Left cardiac atrium (tissue), 4 donors: ENCODE results near the gene GPD2. TPM values are rescaled to one million over a fixed set of nuclear protein-coding genes. Genes with fewer than 3 reads are reported as not detected.
A peak's percentile ranks its signal among the peaks of the same experiment; 100 is the strongest.

Experiments used
- ATAC-seq, 2 donors: fragments of 200-7000 bp; cut with Tn5 transposase; one replicate each; pipeline ENCODE4 v1.9.1; 2020; ENCODE audit warnings: mild to moderate bottlenecking in 2 of 2, moderate library complexity in 2 of 2
- DNase-seq: peaks from one replicate; pipeline ENCODE4 v3.0.0-alpha.2; 2020
- intact Hi-C, 2 donors: fragments of 100-400 bp; cut with DNase I; formaldehyde crosslinking; loops; one replicate each; pipeline versions ENCODE4 v1.14.1 to v1.15.1; 2022 to 2023
- total RNA-seq, 2 donors: library from RNA; stranded (reverse); fragmentation: NEBNext Ultra II Directional; extraction: Animal tissue kit (Norgen Biotek cat#: 25700); gene quantifications; one replicate each; pipeline ENCODE4 v1.2.1, GENCODE V29; 2021
- donor health status: DM: no; HTN: yes; CAD: no.
- donor health status: DM: no; HTN: yes; CAD: no; lungs with severe emphysema.
- donor health status: DM: yes; HTN: yes; CAD: no.
- donor health status: Dilated cardiomyopathy.

GPD2 gene
- total RNA-seq, 2 donors from 2014 or later: 15.7 to 19.8 TPM

DNA sequence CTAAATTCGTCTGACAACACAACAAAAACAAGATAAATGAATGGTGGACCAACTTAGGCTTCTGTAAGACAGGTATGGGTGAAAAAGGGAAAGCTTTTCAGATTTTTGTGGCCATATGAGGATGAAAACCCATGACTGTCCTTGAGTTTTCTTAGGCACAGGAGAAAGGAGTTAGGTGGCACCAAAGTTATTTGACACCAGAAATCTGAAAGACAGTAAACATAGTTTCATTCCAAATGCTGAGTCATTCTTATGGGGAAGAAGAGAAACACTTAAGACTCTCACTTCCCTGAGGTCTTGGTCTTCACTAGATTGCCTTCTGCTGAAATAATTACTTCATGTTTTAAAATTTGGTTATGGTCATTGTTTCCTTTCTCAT is 5.2 kb upstream of the GPD2 start:
- DNase-seq (no peak), ATAC-seq (no peak)
- intact Hi-C loops: loop anchor here in 1 of 2 donors (10.0 kb wide), 1 partner anchor 124 kb away; no protein-coding TSS in a partner anchor

DNA sequence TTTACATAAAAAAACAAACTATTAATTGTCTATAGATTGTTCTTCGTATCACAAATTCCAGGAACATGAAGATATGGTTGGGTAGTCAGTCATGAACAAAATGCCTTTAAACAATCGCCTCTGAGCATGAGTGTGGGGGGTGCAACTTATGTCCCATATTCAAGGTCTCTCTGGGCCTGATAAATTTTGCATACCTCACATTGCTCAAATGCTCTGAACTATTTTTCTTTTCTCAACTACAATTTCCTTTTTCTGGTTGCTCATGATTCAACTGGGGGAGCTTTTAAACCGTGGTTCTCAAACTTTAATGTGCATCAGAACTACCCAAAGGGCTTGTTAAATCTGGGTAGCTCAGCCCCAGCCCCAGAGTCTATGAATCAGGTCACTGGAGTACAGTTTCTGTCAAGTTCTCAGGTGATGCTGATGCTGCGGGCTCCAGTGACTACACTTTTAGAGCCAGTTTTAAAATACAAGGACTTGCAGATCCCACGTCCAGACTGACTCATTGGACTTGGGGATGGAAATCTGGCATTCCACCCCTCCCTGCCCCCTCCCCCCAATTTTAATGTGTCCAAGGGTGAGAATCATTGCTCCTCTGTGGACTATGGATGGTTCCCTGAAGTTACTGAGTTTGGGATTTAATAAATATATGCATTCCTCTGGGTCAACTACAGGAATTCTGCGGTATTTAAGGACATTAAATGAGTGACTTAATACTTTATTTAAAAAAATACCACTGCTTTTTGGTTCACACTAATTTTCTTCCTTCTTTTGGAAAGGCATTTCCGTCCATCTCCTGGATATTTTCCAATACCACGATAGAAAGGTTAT is 1.5 kb upstream of the GPD2 start:
- intact Hi-C loops: loop anchor here in 1 of 2 donors (10.0 kb wide), 1 partner anchor 120 kb away; no protein-coding TSS in a partner anchor
- DNase-seq (no peak), ATAC-seq (no peak)

GRCh38 chr2:156435396-156435717 is 822 bp upstream of the GPD2 start:
- intact Hi-C loops: loop anchor here in 1 of 2 donors (10.0 kb wide), 1 partner anchor 119 kb away; no protein-coding TSS in a partner anchor
- ATAC-seq (peak in 1 of 2 donors; percentile 29), DNase-seq (no peak)

GRCh38 chr2:156436497-156437085 is 412 bp downstream of the GPD2 start:
- peak; percentile 4 to 25 for ATAC-seq
- intact Hi-C loops: loop anchor here in 1 of 2 donors (2.0 to 10.0 kb wide), 2 partner anchors 36 to 118 kb away; no protein-coding TSS in a partner anchor
- DNase-seq: no peak

DNA sequence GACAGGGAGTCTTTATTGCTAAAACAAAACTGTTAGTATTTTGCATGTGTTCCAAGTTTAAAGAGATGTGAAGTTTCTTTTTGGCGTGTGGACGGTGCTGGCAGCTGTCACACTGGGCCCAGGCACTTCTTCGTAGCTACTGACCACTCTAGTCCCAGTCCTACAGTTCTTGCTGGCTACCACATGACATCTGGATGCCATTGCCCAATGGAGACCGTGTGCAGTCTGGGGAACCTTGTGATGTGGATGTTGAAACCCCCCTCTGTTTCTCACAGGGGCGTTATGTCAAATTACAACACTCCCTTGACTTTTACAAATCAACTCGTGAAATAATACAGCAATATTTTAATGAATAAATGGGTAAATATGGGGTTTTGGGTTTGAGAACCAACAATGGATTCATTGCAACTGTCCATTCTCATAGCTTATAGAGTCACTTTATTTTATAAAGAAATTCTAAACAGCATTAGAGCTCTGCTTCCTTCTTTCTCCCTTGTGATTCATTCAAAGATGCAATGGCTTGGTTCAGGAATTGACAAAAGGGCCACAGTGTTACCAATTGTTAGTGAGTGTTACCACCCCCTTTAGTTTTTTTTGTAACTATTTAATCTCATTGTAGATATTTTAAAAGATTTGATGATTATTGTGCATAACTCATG is 1.2 kb downstream of the GPD2 start:
- ATAC-seq: peak in 1 of 2 donors; percentile 52
- DNase-seq: no peak
- intact Hi-C loops: loop anchor here in 1 of 2 donors (2.0 to 10.0 kb wide), 2 partner anchors 37 to 117 kb away; no protein-coding TSS in a partner anchor

DNA sequence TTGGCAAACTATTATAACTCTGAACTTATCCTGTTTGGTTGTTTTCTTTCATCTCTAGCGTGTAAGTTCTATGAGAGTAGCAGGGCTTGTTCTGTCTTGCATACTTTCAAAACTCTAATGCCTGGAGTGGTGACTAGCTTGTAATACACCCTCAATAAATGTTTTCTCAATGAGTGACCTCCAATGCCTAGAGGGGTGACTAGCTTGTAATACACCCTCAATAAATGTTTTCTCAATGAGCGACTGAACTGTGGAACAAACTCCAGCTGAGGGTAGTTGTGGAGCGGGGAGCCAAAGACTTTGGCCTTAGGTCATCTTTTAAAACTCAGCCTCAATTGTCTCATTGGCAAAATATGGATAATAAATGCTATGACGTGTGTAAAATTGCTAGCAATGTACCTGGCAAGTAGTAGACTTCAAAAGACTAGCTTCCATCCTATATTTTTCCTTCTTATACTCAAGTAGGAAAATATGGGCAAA is 1.8 kb downstream of the GPD2 start:
- intact Hi-C loops: loop anchor here in 1 of 2 donors (2.0 to 10.0 kb wide), 2 partner anchors 37 to 117 kb away; no protein-coding TSS in a partner anchor

GRCh38 chr2:156443089-156443488 is 6.9 kb downstream of the GPD2 start:
- DNase-seq (no peak), ATAC-seq (no peak)
- intact Hi-C loops: no loop called here

More for the DNA sequence above, 1.8 kb downstream of the GPD2 start:
- no peak for ATAC-seq
- no peak for DNase-seq

GRCh38 chr2:156445296-156446220 is 9.4 kb downstream of the GPD2 start:
- intact Hi-C loops: no loop called here
- DNase-seq: no peak
- ATAC-seq: peak in 1 of 2 donors; percentile 75

GRCh38 chr2:156447761-156448160 is 11.6 kb downstream of the GPD2 start:
- intact Hi-C loops: no loop called here
- DNase-seq: no peak
- ATAC-seq: no peak

DNA sequence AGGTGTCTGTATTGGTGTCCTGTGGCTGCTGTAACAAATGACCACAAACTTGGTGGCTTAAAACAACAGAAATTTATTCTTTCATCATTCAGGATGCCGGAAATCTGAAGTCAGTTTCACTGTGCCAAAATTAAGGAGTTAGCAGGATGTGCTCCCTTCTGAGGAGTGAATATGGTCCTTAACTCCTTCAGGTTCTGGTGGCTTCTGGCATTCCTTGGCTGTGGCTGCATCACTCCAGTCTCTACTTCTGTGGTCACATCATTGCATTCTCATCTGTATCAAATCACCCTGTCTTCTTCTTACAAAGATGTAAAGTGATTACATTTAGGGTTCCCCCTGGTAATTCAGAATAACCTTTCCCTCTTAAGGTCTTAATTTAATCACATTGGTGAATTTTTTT is 12.6 kb downstream of the GPD2 start:
- intact Hi-C loops: no loop called here
- DNase-seq (no peak), ATAC-seq (no peak)

DNA sequence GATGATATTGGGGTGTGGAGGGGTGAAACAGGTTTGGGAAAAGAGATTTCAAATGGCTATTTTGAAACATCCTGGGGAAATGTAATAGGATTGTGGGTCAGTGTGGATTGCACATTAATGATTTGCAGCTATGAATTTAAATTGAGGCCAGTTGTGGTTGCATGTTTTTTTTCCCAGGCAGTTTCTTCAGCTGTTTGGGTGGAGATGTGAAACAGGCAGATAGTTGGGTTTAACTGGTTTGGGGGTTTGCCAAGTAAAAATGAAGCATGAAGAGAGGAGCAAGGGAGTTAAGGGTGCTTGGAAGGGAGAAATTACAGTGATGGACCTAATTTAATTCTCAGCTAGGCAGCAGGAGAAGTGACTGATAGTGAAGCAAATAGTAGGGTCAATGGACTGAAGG is 16.8 kb downstream of the GPD2 start:
- no peak for DNase-seq
- ATAC-seq: no peak
- intact Hi-C loops: no loop called here

GRCh38 chr2:156455361-156455975 is 19.3 kb downstream of the GPD2 start:
- DNase-seq (no peak), ATAC-seq (peak in 1 of 2 donors; percentile 31)
- intact Hi-C loops: no loop called here

DNA sequence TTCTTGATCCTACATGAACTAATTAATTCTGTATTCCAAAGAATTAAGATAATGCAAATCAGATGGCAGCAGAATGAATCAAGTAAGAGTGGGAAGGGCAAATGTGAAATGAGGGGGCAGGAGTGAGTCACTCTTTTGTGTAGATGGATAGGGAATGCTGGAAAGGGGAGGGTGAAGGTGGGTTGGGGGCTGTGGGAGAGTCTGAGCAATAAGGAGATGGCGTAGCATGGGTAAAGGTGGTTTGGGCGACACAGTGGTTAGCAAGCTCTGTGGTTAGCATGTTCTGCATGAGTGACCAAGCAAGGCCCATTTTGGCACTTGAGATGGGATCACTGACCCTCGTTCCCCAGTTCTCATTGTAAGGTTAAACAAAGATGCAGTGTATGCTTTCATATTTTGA is 20.4 kb downstream of the GPD2 start:
- no peak for DNase-seq
- intact Hi-C loops: no loop called here
- ATAC-seq: no peak

GRCh38 chr2:156457523-156458517 is 21.6 kb downstream of the GPD2 start:
- peak; percentile 56 to 69 for ATAC-seq
- intact Hi-C loops: no loop called here
- no peak for DNase-seq

GRCh38 chr2:156459720-156460119 is 23.5 kb downstream of the GPD2 start:
- intact Hi-C loops: no loop called here
- DNase-seq (no peak), ATAC-seq (peak; percentile 76 to 91)

- intact Hi-C loops: no loop called here
- ATAC-seq (no peak), DNase-seq (no peak)
Observed at GRCh38 chr2:156464106-156464505, 27.9 kb downstream of the GPD2 start.

DNA sequence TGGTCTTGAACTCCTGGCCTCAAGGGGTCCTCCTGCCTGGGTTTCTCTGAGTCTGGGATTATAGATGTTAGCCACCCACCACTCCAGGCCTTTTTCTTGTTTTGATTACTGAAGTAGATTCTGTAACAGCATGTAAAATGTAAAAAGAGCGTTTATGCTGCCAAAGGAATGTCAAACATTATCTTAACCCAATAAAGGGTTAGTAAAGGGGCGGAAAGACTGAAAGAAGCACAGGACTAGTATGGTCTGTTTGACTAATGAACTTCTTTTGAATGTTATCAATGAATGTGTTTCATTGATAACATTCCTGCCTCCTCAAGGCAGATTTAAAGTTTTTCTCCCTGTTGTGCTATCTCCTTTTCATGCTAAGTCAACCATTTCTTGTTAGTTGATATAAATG is 29.4 kb downstream of the GPD2 start:
- ATAC-seq (no peak), DNase-seq (no peak)
- intact Hi-C loops: no loop called here
